GM23338 (cell line): Measurements from ENCODE around the gene SLC8A1. TPM values are rescaled to one million over a fixed set of nuclear protein-coding genes. Genes with fewer than 3 reads are reported as not detected.

Source experiments
- ATAC-seq: fragments of 200-7000 bp; cut with Tn5 transposase; 3 replicates; pipeline ENCODE4 v1.9.1; 2020
- DNase-seq: peaks from one replicate; pipeline ENCODE4 v3.0.0-alpha.2; 2015; ENCODE audit warnings: low spot score
- H2AFZ ChIP-seq: fragments of 200-600 bp; sonication (generic); 2 replicates; pipeline ENCODE4 v1.8.0; 2016; ENCODE audit warnings: antibody characterized with exemption, mild to moderate bottlenecking, moderate library complexity
- H3F3A ChIP-seq: fragments of 200-600 bp; sonication (generic); replicated peaks from 2 replicates; pipeline ENCODE4 v1.8.0; 2017; ENCODE audit warnings: antibody characterized with exemption, mixed run types, low read depth
- H3K27ac ChIP-seq: fragments of 200-600 bp; sonication (generic); 2 replicates; pipeline ENCODE4 v1.6.1; 2016; ENCODE audit warnings: low read depth
- H3K27me3 ChIP-seq: fragments of 200-600 bp; sonication (generic); 2 replicates; pipeline ENCODE4 v1.8.0; 2016; ENCODE audit warnings: mild to moderate bottlenecking, mixed run types, moderate library complexity; ENCODE audit not compliant: insufficient read depth
- H3K36me3 ChIP-seq: fragments of 200-600 bp; sonication (generic); 2 replicates; pipeline ENCODE4 v1.8.0; 2016; ENCODE audit warnings: mild to moderate bottlenecking; ENCODE audit not compliant: insufficient read depth
- H3K4me1 ChIP-seq: fragments of 200-600 bp; sonication (generic); 2 replicates; pipeline ENCODE4 v1.8.0; 2016; ENCODE audit warnings: mild to moderate bottlenecking, moderate library complexity; ENCODE audit not compliant: insufficient read depth
- H3K4me2 ChIP-seq: fragments of 200-600 bp; sonication (generic); 2 replicates; pipeline ENCODE4 v1.7.1; 2017; ENCODE audit warnings: mixed run types
- H3K4me3 ChIP-seq: fragments of 200-600 bp; sonication (generic); 2 replicates; pipeline ENCODE4 v1.6.1; 2016; ENCODE audit warnings: mixed run types
- H3K79me2 ChIP-seq: fragments of 200-600 bp; sonication (generic); replicated peaks from 2 replicates; pipeline ENCODE4 v1.8.0; 2017; ENCODE audit warnings: mild to moderate bottlenecking; ENCODE audit not compliant: insufficient read depth
- H3K9me2 ChIP-seq: fragments of 200-600 bp; sonication (generic); 2 replicates; pipeline ENCODE4 v1.8.0; 2017; ENCODE audit not compliant: insufficient read depth
- H4K20me1 ChIP-seq: fragments of 200-600 bp; sonication (generic); replicated peaks from 2 replicates; pipeline ENCODE4 v1.8.0; 2017; ENCODE audit warnings: mild to moderate bottlenecking; ENCODE audit not compliant: insufficient read depth
- H3K27ac Mint-ChIP-seq: 2 replicates; pipeline ENCODE4 v1.8.0; 2020; ENCODE audit warnings: inconsistent platforms, mild to moderate bottlenecking, moderate library complexity, mixed read lengths
- H3K27me3 Mint-ChIP-seq: 3 replicates; pipeline ENCODE4 v1.8.0; 2022; ENCODE audit warnings: low read depth, mild to moderate bottlenecking, moderate library complexity, mixed read lengths, inconsistent platforms; ENCODE audit not compliant: insufficient read depth, poor library complexity
- H3K36me3 Mint-ChIP-seq: 3 replicates; pipeline ENCODE4 v1.8.0; 2021; ENCODE audit warnings: low read depth, mild to moderate bottlenecking, inconsistent platforms, moderate library complexity, mixed read lengths
- H3K4me1 Mint-ChIP-seq: 3 replicates; pipeline ENCODE4 v1.8.0; 2020; ENCODE audit warnings: mild to moderate bottlenecking, inconsistent platforms, mixed read lengths
- H3K4me3 Mint-ChIP-seq: 3 replicates; pipeline ENCODE4 v1.8.0; 2021; ENCODE audit warnings: moderate library complexity, mild to moderate bottlenecking, inconsistent platforms, mixed read lengths
- H3K9me3 Mint-ChIP-seq: 3 replicates; pipeline ENCODE4 v1.8.0; 2020; ENCODE audit warnings: moderate library complexity, mild to moderate bottlenecking, inconsistent platforms, mixed read lengths
- CREB1 ChIP-seq: fragments of 250-450 bp; sonication (Bioruptor Pico); IDR thresholded peaks from 2 replicates; pipeline ENCODE4 v1.5.0; 2020; ENCODE audit warnings: low read depth, mild to moderate bottlenecking, moderate library complexity
- EZH2 ChIP-seq: fragments of 200-600 bp; sonication (generic); IDR thresholded peaks from one replicate; pipeline ENCODE4 v1.8.0; 2017; ENCODE audit warnings: antibody characterized with exemption, mild to moderate bottlenecking, low read depth; ENCODE audit not compliant: unreplicated experiment
- EZH2phosphoT487 ChIP-seq: fragments of 200-600 bp; sonication (generic); IDR thresholded peaks from one replicate; pipeline ENCODE4 v1.8.1; 2018; ENCODE audit warnings: antibody characterized with exemption; ENCODE audit not compliant: unreplicated experiment
- JUNB ChIP-seq: IDR thresholded peaks from one replicate; pipeline ENCODE4 v1.6.1; 2016; ENCODE audit warnings: antibody characterized with exemption; ENCODE audit not compliant: unreplicated experiment
- NANOG ChIP-seq: IDR thresholded peaks from 2 replicates; pipeline ENCODE4 v1.6.1; 2016; ENCODE audit warnings: antibody characterized with exemption, borderline replicate concordance
- POLR2AphosphoS5 ChIP-seq: IDR thresholded peaks from 2 replicates; pipeline ENCODE4 v1.6.1; 2016; ENCODE audit warnings: antibody characterized with exemption, low read depth
- STAT1 ChIP-seq: IDR thresholded peaks from one replicate; pipeline ENCODE4 v1.6.1; 2016; ENCODE audit warnings: antibody characterized with exemption; ENCODE audit not compliant: unreplicated experiment
- ZNF114 ChIP-seq: fragments of 250-450 bp; sonication (Bioruptor Pico); IDR thresholded peaks from 2 replicates; pipeline ENCODE4 v1.5.0; 2020; ENCODE audit warnings: mild to moderate bottlenecking, moderate library complexity
- ZNF331 ChIP-seq: fragments of 250-450 bp; sonication (Bioruptor Pico); IDR thresholded peaks from 2 replicates; pipeline ENCODE4 v1.5.0; 2020; ENCODE audit warnings: low read depth, mild to moderate bottlenecking, moderate library complexity
- polyA plus RNA-seq: library from polyadenylated mRNA; unstranded; fragments of >200 nt; fragmentation: Nextera tagmentation; extraction: Ambion mirVana; gene quantifications from 2 replicates; pipeline ENCODE4 v1.2.1, GENCODE V29; 2016
- total RNA-seq: library from RNA; depleted of rRNA; stranded (reverse); fragments of >200 nt; shearing (Covaris generic); gene quantifications from 2 replicates; pipeline ENCODE4 v1.2.3, GENCODE V29; 2014
- TF ChIP-seq, protein P1 (sequence below), 2 experiments: fragments of 200-600 bp in 1 of 2; sonication (generic) in 1 of 2; conservative IDR thresholded peaks; 2 replicates each; pipeline versions ENCODE4 v1.5.1 to v1.6.1; 2016 to 2017; ENCODE audit warnings: antibody characterized with exemption in 2 of 2, low read depth in 2 of 2, mild to moderate bottlenecking in 2 of 2, moderate library complexity in 1 of 2
- TF ChIP-seq, protein P2 (sequence below): IDR thresholded peaks from 2 replicates; pipeline ENCODE4 v1.6.1; 2016; ENCODE audit warnings: antibody characterized with exemption
- TF ChIP-seq, protein P3 (sequence below): IDR thresholded peaks from one replicate; pipeline ENCODE4 v1.6.1; 2018; ENCODE audit warnings: antibody characterized with exemption; ENCODE audit not compliant: unreplicated experiment

Gene SLC8A1
- total and polyA plus RNA-seq, 2 experiments from 2014 or later: 2.5 to 3.3 TPM

DNA sequence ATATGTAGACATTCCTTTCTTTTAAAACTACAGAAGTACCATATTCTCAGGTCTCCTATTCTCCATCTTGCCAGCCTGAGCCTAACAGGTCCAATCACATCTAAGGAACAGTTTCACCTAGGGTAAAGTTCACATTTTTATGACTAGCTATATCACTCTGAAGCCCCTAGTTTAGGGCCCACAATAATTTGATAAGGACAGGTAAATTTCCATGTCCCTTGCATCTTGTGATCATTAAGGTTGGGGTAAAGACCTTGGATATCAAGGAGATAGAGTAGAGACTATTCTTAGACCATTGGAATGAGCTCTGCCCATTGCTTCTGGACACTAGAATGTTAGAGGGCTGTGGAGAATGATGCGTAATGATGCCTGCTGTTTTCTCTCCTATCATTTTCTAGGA is 185.7 kb downstream of the SLC8A1 start (continued):
- TF ChIP-seq, protein P1, sequence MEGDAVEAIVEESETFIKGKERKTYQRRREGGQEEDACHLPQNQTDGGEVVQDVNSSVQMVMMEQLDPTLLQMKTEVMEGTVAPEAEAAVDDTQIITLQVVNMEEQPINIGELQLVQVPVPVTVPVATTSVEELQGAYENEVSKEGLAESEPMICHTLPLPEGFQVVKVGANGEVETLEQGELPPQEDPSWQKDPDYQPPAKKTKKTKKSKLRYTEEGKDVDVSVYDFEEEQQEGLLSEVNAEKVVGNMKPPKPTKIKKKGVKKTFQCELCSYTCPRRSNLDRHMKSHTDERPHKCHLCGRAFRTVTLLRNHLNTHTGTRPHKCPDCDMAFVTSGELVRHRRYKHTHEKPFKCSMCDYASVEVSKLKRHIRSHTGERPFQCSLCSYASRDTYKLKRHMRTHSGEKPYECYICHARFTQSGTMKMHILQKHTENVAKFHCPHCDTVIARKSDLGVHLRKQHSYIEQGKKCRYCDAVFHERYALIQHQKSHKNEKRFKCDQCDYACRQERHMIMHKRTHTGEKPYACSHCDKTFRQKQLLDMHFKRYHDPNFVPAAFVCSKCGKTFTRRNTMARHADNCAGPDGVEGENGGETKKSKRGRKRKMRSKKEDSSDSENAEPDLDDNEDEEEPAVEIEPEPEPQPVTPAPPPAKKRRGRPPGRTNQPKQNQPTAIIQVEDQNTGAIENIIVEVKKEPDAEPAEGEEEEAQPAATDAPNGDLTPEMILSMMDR (conservative IDR thresholded peaks at IDR 0.05; ENCODE audit: low read depth in 2 of 2): no peak

DNA sequence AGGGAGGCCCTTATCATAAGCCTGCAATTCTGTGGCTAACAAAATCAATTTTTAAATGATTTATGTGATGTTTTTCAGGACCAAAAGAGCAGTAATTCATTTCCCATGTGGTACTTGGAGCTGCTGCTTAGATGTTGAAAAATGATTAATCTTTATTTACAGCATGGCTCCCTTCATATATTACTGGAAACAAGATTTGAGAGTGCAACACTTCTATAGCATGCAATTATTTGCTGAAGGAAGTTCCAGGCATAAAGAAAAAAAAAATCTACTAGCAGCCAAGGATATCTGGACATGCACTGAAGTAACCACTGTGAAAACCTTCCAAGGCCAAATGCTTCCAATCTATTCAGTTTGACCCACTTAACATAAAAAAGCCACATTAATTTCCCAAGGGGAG is 186.3 kb downstream of the SLC8A1 start:
- Histone ChIP-seq H3K27me3 (no peaks in the 10 kb centered on the region), H3F3A (no peaks in the 10 kb centered on the region), H4K20me1 (no peaks in the 10 kb centered on the region), H3K4me2 (no peak overlapping the region), H2AFZ (no peak overlapping the region), H3K4me1 (peaks cover 4% of the 10 kb centered on the region; the same call in 1 of the 2 replicates), H3K27ac (no peak overlapping the region), H3K79me2 (no peaks in the 10 kb centered on the region), H3K36me3 (no peaks in the 10 kb centered on the region), H3K4me3 (no peak overlapping the region), H3K9me2 (peaks cover 10% of the 10 kb centered on the region; the same call in 1 of the 2 replicates)
- no peaks in the 10 kb centered on the region for H3K36me3 Mint-ChIP-seq
- no peak overlapping the region for H3K27ac Mint-ChIP-seq
- peaks cover 8% of the 10 kb centered on the region; the same call in 1 of the 3 replicates for H3K4me1 Mint-ChIP-seq
- no peak for TF ChIP-seq POLR2AphosphoS5
- no peak for TF ChIP-seq EZH2phosphoT487
- TF ChIP-seq CREB1 (CRISPR knock-in tag): no peak
- TF ChIP-seq ZNF114 (CRISPR knock-in tag): no peak
- TF ChIP-seq JUNB: no peak
- no peak for TF ChIP-seq STAT1
- TF ChIP-seq NANOG: no peak
- TF ChIP-seq, protein P1 (conservative IDR thresholded peaks at IDR 0.05; ENCODE audit: low read depth in 2 of 2): no peak
- TF ChIP-seq, protein P2, sequence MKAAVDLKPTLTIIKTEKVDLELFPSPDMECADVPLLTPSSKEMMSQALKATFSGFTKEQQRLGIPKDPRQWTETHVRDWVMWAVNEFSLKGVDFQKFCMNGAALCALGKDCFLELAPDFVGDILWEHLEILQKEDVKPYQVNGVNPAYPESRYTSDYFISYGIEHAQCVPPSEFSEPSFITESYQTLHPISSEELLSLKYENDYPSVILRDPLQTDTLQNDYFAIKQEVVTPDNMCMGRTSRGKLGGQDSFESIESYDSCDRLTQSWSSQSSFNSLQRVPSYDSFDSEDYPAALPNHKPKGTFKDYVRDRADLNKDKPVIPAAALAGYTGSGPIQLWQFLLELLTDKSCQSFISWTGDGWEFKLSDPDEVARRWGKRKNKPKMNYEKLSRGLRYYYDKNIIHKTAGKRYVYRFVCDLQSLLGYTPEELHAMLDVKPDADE: no peak
- TF ChIP-seq, protein P3, sequence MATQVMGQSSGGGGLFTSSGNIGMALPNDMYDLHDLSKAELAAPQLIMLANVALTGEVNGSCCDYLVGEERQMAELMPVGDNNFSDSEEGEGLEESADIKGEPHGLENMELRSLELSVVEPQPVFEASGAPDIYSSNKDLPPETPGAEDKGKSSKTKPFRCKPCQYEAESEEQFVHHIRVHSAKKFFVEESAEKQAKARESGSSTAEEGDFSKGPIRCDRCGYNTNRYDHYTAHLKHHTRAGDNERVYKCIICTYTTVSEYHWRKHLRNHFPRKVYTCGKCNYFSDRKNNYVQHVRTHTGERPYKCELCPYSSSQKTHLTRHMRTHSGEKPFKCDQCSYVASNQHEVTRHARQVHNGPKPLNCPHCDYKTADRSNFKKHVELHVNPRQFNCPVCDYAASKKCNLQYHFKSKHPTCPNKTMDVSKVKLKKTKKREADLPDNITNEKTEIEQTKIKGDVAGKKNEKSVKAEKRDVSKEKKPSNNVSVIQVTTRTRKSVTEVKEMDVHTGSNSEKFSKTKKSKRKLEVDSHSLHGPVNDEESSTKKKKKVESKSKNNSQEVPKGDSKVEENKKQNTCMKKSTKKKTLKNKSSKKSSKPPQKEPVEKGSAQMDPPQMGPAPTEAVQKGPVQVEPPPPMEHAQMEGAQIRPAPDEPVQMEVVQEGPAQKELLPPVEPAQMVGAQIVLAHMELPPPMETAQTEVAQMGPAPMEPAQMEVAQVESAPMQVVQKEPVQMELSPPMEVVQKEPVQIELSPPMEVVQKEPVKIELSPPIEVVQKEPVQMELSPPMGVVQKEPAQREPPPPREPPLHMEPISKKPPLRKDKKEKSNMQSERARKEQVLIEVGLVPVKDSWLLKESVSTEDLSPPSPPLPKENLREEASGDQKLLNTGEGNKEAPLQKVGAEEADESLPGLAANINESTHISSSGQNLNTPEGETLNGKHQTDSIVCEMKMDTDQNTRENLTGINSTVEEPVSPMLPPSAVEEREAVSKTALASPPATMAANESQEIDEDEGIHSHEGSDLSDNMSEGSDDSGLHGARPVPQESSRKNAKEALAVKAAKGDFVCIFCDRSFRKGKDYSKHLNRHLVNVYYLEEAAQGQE: no peak
- TF ChIP-seq EZH2: no peak
- TF ChIP-seq ZNF331 (CRISPR knock-in tag): no peak
- no peak for ATAC-seq
- no peak overlapping the region for H3K4me3 Mint-ChIP-seq
- DNase-seq: no peak
- no peaks in the 10 kb centered on the region for H3K27me3 Mint-ChIP-seq
- no peaks in the 10 kb centered on the region for H3K9me3 Mint-ChIP-seq
